Measurements from ENCODE around the gene MALRD1. TPM values are rescaled to one million over a fixed set of nuclear protein-coding genes. Genes with fewer than 3 reads are reported as not detected.

Gene MALRD1
- total RNA-seq, 1 experiment from 2014 or later = 8.2 TPM

DNA sequence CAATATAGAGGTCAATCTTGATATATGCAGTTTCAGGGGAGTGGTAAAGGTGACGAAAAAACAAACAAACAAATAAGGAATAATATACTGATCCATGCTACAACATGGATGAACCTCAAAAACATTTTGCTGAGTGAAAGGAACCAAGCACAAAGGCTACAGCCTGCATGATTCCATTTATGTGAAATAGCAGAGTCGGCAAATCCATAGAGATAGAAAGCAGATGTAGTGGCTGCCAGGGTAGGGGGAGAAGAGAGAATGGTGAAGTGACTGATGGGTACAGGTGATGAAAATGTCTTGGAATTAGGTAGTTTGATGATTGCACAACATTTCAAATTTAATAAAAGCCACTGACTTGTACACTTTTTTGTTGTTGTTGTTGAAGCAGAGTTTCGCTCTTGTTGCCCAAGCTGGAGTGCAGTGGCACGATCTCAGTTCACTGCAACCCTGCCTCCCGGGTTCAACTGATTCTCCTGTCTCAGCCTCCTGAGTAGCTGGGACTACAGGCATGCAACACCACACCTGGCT is 71.8 kb downstream of the MALRD1 start:
- H3K9me3 Mint-ChIP-seq (ENCODE audit: unreplicated experiment) = peaks cover 25% of the 10 kb centered on the region
- Histone ChIP-seq H3K27me3 (replicated peaks; ENCODE audit: control insufficient read depth, insufficient read depth, low read length) (no peaks in the 10 kb centered on the region), H3K9me3 (no peaks in the 10 kb centered on the region), H3K36me3 (ENCODE audit: control insufficient read depth, insufficient read depth, low read length) (no peaks in the 10 kb centered on the region), H3K4me3 (ENCODE audit: low read depth, low read length) (no peak overlapping the region), H3K4me1 (no peaks in the 10 kb centered on the region)
- ChIA-PET CTCF (no interaction called here), POLR2A (no interaction called here)
- no peaks in the 10 kb centered on the region for H3K27me3 Mint-ChIP-seq (ENCODE audit: insufficient read depth, unreplicated experiment)
- H3K4me1 Mint-ChIP-seq (ENCODE audit: low read depth, unreplicated experiment) = no peaks in the 10 kb centered on the region
- no peak for DNase-seq
- intact Hi-C loops (cut with micrococcal nuclease; ENCODE audit: unreplicated experiment) = no loop called here
- no peaks in the 10 kb centered on the region for H3K36me3 Mint-ChIP-seq (ENCODE audit: insufficient read depth, unreplicated experiment)
- TF ChIP-seq CTCF (IDR thresholded peaks at IDR 0.05; ENCODE audit: insufficient read depth in 1 of 2, low read depth in 1 of 2, low read length in 1 of 2, severe bottlenecking in 1 of 2, unreplicated experiment in 1 of 2) = no peak
- BruUV-seq (replicated peaks) = no TSS peak
- no peak overlapping the region for H3K4me3 Mint-ChIP-seq (ENCODE audit: unreplicated experiment)
- H3K27ac Mint-ChIP-seq (ENCODE audit: unreplicated experiment) = no peak overlapping the region

GRCh38 chr10:19133992-19134391 is 85.4 kb downstream of the MALRD1 start:
- Mint-ChIP-seq H3K9me3 (ENCODE audit: unreplicated experiment) (no peaks in the 10 kb centered on the region), H3K27ac (ENCODE audit: unreplicated experiment) (no peak overlapping the region), H3K4me1 (ENCODE audit: low read depth, unreplicated experiment) (no peaks in the 10 kb centered on the region), H3K36me3 (ENCODE audit: insufficient read depth, unreplicated experiment) (no peaks in the 10 kb centered on the region), H3K4me3 (ENCODE audit: unreplicated experiment) (no peak overlapping the region), H3K27me3 (ENCODE audit: insufficient read depth, unreplicated experiment) (no peaks in the 10 kb centered on the region)
- no peak for DNase-seq
- POLR2A ChIA-PET = no interaction called here
- no TSS peak for BruUV-seq (replicated peaks)
- CTCF ChIA-PET = no interaction called here
- no peak overlapping the region for H3K4me3 ChIP-seq (ENCODE audit: low read depth, low read length)
- no peaks in the 10 kb centered on the region for H3K27me3 ChIP-seq (replicated peaks; ENCODE audit: control insufficient read depth, insufficient read depth, low read length)
- no peaks in the 10 kb centered on the region for H3K9me3 ChIP-seq
- no peaks in the 10 kb centered on the region for H3K4me1 ChIP-seq
- intact Hi-C loops (cut with micrococcal nuclease; ENCODE audit: unreplicated experiment) = no loop called here
- no peak for TF ChIP-seq CTCF (IDR thresholded peaks at IDR 0.05; ENCODE audit: insufficient read depth in 1 of 2, low read depth in 1 of 2, low read length in 1 of 2, severe bottlenecking in 1 of 2, unreplicated experiment in 1 of 2)
- H3K36me3 ChIP-seq (ENCODE audit: control insufficient read depth, insufficient read depth, low read length) = no peaks in the 10 kb centered on the region

DNA sequence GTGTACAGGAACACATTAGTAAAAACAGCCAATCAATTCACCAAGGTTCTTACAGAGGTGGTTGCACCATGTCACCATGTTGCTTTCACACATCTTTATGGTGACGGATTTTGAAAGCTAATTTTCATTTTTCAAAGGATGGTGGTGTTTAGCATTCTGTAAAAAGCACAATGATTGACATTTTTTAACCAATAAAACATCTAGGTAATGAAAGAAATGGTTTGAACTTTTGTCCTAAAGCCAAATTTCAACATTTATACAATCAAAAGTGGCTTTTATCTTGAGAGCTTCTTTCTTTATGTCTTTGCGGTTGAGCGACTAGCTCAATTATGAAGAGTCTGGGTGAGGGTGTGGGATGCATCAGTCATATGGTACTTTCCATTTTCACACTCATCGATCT is 94.4 kb downstream of the MALRD1 start:
- TF ChIP-seq CTCF (IDR thresholded peaks at IDR 0.05; ENCODE audit: insufficient read depth in 1 of 2, low read depth in 1 of 2, low read length in 1 of 2, severe bottlenecking in 1 of 2, unreplicated experiment in 1 of 2) = no peak
- ChIA-PET POLR2A (no interaction called here), CTCF (no interaction called here)
- no peaks in the 10 kb centered on the region for H3K27me3 Mint-ChIP-seq (ENCODE audit: insufficient read depth, unreplicated experiment)
- no peak overlapping the region for H3K4me3 Mint-ChIP-seq (ENCODE audit: unreplicated experiment)
- Histone ChIP-seq H3K36me3 (ENCODE audit: control insufficient read depth, insufficient read depth, low read length) (no peaks in the 10 kb centered on the region), H3K4me3 (ENCODE audit: low read depth, low read length) (no peak overlapping the region), H3K27me3 (replicated peaks; ENCODE audit: control insufficient read depth, insufficient read depth, low read length) (no peaks in the 10 kb centered on the region), H3K9me3 (no peaks in the 10 kb centered on the region), H3K4me1 (no peaks in the 10 kb centered on the region)
- H3K4me1 Mint-ChIP-seq (ENCODE audit: low read depth, unreplicated experiment) = no peaks in the 10 kb centered on the region
- no TSS peak for BruUV-seq (replicated peaks)
- H3K9me3 Mint-ChIP-seq (ENCODE audit: unreplicated experiment) = no peaks in the 10 kb centered on the region
- intact Hi-C loops (cut with micrococcal nuclease; ENCODE audit: unreplicated experiment) = no loop called here
- H3K27ac Mint-ChIP-seq (ENCODE audit: unreplicated experiment) = no peak overlapping the region
- no peak for DNase-seq
- no peaks in the 10 kb centered on the region for H3K36me3 Mint-ChIP-seq (ENCODE audit: insufficient read depth, unreplicated experiment)
